NCI-H2029 treated with DMSO at 0.1 percent for 48 hours (cell line): Measurements from ENCODE around the gene COL4A2.

ENCODE experiments used
- DNase-seq: peaks from one replicate; lab custom pipeline; 2025; lab: John Stamatoyannopoulos, UW

Gene COL4A2

GRCh38 chr13:110322126-110322827 lies 15.2 kb downstream of the COL4A2 start:
- no peak for DNase-seq

GRCh38 chr13:110322828-110323171 lies 15.7 kb downstream of the COL4A2 start:
- DNase-seq: no peak

- DNase-seq: no peak
Observed at GRCh38 chr13:110323172-110323891, 16.2 kb downstream of the COL4A2 start.

GRCh38 chr13:110324026-110324749 lies 17.1 kb downstream of the COL4A2 start:
- DNase-seq: no peak

GRCh38 chr13:110326263-110326904 lies 19.3 kb downstream of the COL4A2 start:
- no peak for DNase-seq

GRCh38 chr13:110327051-110327721 lies 20.1 kb downstream of the COL4A2 start:
- peak; percentile 8 for DNase-seq

GRCh38 chr13:110328573-110328972 lies 21.5 kb downstream of the COL4A2 start:
- DNase-seq: no peak

- no peak for DNase-seq
Observed at GRCh38 chr13:110329258-110329657, 22.2 kb downstream of the COL4A2 start.

- no peak for DNase-seq
Observed at GRCh38 chr13:110329798-110330461, 22.8 kb downstream of the COL4A2 start.

- no peak for DNase-seq
Observed at GRCh38 chr13:110330491-110331011, 23.5 kb downstream of the COL4A2 start.

- no peak for DNase-seq
Observed at GRCh38 chr13:110331362-110331761, 24.3 kb downstream of the COL4A2 start.

- DNase-seq: no peak
Observed at GRCh38 chr13:110332750-110333149, 25.7 kb downstream of the COL4A2 start.

GRCh38 chr13:110333837-110334236 lies 26.8 kb downstream of the COL4A2 start:
- DNase-seq: no peak

GRCh38 chr13:110334256-110334655 lies 27.2 kb downstream of the COL4A2 start:
- DNase-seq: no peak

GRCh38 chr13:110334841-110335490 lies 27.9 kb downstream of the COL4A2 start:
- DNase-seq: no peak

GRCh38 chr13:110336108-110336507 lies 29.0 kb downstream of the COL4A2 start:
- no peak for DNase-seq

- DNase-seq: no peak
Observed at GRCh38 chr13:110336681-110337080, 29.6 kb downstream of the COL4A2 start.

GRCh38 chr13:110337247-110337646 lies 30.2 kb downstream of the COL4A2 start:
- no peak for DNase-seq

- DNase-seq: no peak
Observed at GRCh38 chr13:110338441-110339101, 31.5 kb downstream of the COL4A2 start.

GRCh38 chr13:110339263-110339662 lies 32.2 kb downstream of the COL4A2 start:
- DNase-seq: no peak
